Activated CD4-positive, alpha-beta T cell treated with anti-CD3 and anti-CD28 coated beads for 48 hours (primary cell): ENCODE measurements around the gene PPP2R5E.

Experiments
- DNase-seq: peaks from one replicate; pipeline ENCODE4 v3.0.0-alpha.2; 2020

Gene PPP2R5E

DNA sequence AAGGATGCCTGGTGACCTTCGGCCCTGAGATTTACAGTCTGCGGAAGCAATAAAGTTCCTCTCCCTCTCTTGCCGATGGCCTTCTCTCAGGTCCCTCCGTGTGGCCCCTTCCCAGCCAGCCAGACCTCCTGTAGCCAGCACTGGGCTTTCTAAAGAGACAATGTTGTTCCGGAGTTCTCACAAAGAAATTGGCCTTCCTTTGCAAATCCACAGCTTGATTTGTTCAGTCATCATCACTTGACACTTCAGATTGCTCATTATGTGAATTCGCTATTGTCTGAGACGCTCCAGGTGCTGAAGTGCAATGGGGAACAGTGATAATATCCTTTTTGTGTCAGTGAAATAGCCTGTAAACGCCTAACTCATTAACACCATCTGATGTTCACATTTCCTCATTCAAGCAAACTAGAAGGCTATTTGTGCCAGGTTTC is 180.8 kb downstream of the PPP2R5E start:
- DNase-seq, result no peak

DNA sequence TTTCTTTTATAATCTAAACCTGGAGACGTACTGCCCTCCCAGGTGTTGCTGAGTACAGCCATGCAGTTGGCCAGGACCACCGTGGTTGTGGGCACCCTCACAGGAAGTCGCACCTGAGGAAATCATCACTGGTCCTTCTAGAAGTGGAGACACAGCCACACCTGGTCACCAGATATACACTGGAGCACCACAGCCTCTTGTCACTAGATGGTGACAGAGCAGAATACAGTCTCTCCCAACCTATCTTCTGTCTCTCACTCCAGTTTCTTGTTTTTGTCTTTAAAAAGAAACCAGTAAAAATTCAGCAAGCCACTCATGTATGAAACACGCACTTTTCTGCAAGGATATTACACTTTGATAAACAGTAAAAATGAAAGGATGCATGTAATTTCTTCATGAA is 181.4 kb downstream of the PPP2R5E start:
- DNase-seq, result no peak

DNA sequence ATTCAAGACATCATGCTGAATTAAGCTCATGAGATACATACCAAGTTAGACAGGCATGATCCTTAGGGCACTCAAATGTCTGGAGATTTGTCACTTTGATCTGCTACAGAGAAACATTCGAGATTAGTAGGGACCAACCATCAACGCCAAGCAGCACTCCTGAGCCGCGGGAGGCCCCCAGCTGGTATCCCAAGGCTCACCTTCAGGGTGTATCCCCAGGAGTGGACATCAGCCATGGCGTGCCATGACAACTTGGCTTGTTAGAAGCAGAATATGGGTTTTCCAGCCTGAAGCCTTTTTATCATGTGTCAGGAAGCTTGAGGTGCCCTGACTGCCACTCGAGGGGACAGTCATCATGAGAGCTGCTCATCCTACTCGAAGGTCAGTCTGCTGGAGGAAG is 185.3 kb downstream of the PPP2R5E start:
- DNase-seq, result no peak

DNA sequence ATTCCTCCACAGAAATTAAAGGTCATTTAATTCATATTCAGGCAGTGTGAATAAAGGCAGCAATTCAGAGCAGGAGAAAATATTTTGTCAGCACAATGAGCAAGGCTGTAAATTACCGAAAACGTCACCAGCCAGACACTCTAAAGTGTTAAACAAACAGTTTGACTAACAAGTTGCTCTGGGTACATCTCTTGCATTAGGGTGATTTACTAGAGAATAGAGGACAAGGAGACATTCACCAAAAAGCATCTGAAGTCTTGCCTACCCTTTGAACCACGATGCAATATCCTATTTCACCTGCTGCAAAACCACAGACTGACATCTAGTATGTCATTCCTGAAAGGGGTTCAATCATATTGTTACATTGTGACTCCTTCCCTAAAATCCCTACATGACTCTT is 197.4 kb downstream of the PPP2R5E start:
- DNase-seq, result no peak

DNA sequence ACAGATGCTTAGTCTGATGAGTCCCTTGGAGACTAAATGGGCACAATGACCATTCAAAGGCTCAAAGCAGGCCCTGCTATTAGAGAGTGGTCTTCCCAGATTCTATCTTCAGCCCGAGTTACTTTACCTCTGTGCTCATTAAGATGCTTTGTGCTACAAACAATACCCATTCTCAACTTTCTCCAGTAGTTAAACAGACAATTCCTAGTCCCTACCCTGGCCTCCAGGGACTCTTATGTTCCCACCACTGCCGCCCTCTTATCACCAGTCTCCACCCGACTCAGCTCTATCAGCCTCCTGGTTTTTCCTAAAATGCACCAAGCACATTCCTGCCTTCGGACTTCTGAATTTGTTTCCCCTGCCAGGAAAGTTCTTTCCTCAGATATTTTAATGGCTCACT is 198.8 kb downstream of the PPP2R5E start:
- no peak for DNase-seq

DNA sequence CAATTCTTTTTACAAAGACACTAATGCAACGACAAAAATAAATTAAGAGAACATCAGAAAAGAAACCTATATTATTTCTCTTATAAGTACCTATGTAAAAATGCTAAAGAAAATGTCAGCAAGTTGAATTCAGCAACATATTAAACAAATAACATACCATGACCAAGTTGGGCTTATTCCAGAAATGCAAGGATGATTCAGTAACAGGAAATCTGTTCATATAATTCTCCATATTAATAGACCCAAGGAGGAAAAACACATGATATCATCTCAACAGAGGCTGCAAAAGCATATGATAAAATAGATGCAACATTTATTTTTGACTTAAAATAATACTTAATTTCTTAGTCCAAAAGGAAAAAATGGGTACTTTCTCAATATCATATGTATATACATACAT is 199.3 kb downstream of the PPP2R5E start:
- no peak for DNase-seq

DNA sequence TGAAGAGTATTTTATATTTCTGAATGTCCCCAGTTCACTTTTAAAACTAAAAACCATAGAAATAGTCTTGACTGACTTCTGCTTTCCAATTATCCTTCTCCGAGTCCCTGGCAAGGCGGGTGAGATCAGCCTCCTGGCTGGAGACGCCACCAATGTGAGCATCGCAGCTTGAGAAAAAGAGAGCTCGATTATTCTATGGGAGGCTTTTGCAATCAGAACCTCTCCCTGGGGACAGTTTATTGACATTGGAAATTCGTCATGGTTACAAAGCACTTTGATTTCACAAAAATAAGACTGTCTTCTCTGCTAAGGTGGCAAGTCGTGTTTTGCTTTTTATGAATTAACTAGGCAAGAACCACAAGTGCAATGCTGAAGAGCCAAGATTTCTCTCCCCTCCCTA is 200.8 kb downstream of the PPP2R5E start:
- no peak for DNase-seq

DNA sequence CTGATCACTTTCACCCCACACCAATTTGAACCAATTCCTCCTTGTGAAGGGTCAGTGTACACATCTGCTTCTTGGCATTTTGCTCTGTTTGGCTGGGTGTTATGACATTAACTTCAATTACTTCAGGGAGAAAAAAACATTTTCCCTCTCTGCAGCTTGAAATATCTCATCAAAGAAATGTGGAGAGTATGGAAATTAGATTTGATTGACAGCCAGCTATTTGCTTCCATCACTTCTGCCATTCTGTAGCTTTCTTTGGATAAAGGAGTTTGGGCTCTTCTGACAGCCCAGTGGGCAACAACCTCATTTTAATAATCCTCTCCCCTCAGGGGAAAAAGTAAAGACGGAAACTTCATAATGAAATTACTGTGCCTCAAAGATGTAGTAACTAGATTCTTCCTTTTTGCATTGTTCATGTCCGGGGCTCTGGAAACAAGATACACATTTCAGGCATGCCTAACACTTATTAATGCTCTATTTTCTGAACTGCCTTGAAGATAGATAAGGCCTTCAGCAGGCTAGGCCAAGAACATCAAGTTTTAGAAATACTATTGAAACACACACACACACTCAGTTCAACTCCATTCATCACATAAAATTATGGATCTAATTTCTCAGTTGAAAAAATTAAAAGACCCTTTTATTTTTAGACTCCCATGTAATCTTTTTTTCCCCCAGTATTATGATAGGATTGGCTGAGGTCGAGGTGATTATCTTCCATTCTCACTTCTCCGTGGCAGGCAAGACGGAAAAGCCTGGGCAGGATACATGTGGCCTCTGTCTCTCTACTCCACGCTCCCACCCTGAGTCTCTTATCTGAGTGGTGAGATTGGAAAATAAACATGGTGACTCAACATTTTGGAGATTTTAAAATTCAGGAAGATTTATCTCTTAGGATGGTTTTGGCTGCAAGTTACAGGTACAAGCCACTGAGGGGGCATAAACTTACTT is 214.1 kb downstream of the PPP2R5E start:
- no peak for DNase-seq

DNA sequence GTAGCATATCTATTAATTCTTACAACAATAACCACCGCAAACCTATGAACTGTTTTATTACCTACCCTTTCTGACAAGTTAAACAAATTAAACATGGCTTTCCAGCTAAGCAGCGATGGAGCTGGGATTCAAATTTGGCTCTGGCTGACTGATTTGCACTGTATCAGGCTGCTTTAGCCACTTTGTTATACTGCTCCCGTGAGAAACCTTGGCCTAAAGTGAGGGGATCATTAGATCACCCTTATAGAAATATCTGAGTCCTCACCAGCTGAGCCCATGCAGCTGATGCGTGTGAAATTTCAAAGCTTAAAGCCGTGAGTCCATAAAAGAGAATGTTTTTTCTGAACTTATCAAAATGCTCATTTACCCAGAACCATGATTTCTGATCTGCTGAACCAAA is 216.3 kb downstream of the PPP2R5E start:
- no peak for DNase-seq

DNA sequence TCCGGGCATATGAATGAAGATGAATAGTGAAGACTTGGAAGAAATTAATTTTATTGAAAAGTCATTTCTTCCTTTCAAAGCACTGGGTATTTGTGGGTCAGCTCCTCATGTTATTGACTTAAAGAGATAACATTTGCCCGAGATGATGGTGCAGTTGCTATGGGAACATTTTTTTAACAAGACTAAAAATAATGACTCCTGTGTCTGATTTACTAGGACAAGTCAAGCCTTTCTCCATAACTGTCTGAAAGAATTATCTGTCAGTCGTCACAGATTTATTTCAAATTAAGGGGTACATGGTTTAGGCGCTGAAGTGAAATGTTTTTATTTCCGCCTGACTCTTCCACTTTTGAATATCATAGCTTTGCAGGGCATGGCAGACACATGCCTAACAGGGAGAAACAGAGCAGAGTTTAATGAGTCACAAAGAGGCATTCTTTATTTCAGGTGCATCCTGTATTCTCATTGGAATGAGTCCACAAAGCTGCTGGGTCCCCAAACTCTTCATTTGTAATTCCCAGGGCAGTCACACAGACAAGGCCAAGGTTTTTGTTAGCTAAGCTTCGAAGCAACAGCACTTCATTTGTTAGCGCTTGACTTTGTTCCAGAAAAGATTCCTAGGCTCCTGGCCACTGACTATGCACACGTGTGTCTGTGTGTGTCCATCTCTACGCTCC is 220.1 kb downstream of the PPP2R5E start:
- no peak for DNase-seq

DNA sequence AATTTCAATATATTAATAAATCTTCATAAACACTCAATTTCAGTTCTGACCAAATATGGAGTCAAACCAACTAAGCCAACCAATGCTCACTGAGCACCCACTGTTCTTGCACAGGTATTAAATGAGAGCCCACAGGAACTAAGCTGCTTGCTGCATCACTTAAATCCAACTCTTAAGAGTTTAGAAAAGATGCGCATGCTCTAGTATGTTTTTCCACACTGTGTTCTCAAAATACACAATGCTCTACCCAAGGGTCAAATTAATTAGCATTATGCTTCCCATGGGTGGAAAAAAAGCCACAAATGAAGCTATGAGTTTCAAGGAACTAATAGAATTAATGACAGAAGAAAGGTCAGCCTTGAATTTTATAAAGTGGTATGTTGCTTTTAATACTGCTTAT is 220.7 kb downstream of the PPP2R5E start:
- DNase-seq, result no peak
